ENCODE data around the gene PLLP.

- TF ChIP-seq, protein P1, sequence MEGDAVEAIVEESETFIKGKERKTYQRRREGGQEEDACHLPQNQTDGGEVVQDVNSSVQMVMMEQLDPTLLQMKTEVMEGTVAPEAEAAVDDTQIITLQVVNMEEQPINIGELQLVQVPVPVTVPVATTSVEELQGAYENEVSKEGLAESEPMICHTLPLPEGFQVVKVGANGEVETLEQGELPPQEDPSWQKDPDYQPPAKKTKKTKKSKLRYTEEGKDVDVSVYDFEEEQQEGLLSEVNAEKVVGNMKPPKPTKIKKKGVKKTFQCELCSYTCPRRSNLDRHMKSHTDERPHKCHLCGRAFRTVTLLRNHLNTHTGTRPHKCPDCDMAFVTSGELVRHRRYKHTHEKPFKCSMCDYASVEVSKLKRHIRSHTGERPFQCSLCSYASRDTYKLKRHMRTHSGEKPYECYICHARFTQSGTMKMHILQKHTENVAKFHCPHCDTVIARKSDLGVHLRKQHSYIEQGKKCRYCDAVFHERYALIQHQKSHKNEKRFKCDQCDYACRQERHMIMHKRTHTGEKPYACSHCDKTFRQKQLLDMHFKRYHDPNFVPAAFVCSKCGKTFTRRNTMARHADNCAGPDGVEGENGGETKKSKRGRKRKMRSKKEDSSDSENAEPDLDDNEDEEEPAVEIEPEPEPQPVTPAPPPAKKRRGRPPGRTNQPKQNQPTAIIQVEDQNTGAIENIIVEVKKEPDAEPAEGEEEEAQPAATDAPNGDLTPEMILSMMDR (IDR thresholded peaks at IDR 0.05), result no peak
- TF ChIP-seq POLR2A (IDR thresholded peaks at IDR 0.05) (no peak), POLR2AphosphoS5 (IDR thresholded peaks at IDR 0.05) (no peak)
Observed at GRCh38 chr16:57289391-57290257, 5.2 kb upstream of the PLLP start.

All from upper lobe of left lung (tissue), 4 donors.